Panc1 (cell line): Measurements from ENCODE around the gene TMEM141.

Source experiments
- CTCF ChIP-seq: fragments of 450-650 bp; IDR thresholded peaks from 2 replicates; pipeline ENCODE4 v1.5.1; 2017; ENCODE audit warnings: mild to moderate bottlenecking
- POLR2AphosphoS5 ChIP-seq: IDR thresholded peaks from 2 replicates; pipeline ENCODE4 v1.6.1; 2012; ENCODE audit warnings: mild to moderate bottlenecking, low read depth, low read length, moderate library complexity

GRCh38 chr9:136839229-136840139 is 48.3 kb downstream of the TMEM141 start:
- no peak for TF ChIP-seq CTCF
- TF ChIP-seq POLR2AphosphoS5, result no peak
